HEK293T (cell line): Measurements from ENCODE around the gene CAGE1.

ENCODE experiments used
- ARNT ChIP-seq: fragments of 450-650 bp; IDR thresholded peaks from 2 replicates; pipeline ENCODE4 v1.6.1; 2017; ENCODE audit warnings: mild to moderate bottlenecking
- CTBP1 ChIP-seq: fragments of 450-650 bp; IDR thresholded peaks from 2 replicates; pipeline ENCODE4 v1.6.1; 2016; ENCODE audit warnings: borderline replicate concordance
- FOXA1 ChIP-seq: fragments of 450-650 bp; IDR thresholded peaks from 2 replicates; pipeline ENCODE4 v1.6.1; 2016; ENCODE audit warnings: mild to moderate bottlenecking
- FOXK2 ChIP-seq: fragments of 450-650 bp; IDR thresholded peaks from 2 replicates; pipeline ENCODE4 v1.6.1; 2016; ENCODE audit warnings: mild to moderate bottlenecking
- FOXM1 ChIP-seq: fragments of 450-650 bp; IDR thresholded peaks from 2 replicates; pipeline ENCODE4 v1.6.1; 2017; ENCODE audit warnings: mild to moderate bottlenecking, borderline replicate concordance
- LEF1 ChIP-seq: fragments of 450-650 bp; IDR thresholded peaks from 2 replicates; pipeline ENCODE4 v1.6.1; 2017; ENCODE audit warnings: mild to moderate bottlenecking, borderline replicate concordance
- NFRKB ChIP-seq: fragments of 450-650 bp; IDR thresholded peaks from 2 replicates; pipeline ENCODE4 v1.6.1; 2016; ENCODE audit warnings: mild to moderate bottlenecking, moderate library complexity
- SP1 ChIP-seq: fragments of 450-650 bp; IDR thresholded peaks from 2 replicates; pipeline ENCODE4 v1.6.1; 2017
- SUZ12 ChIP-seq: fragments of 450-650 bp; IDR thresholded peaks from 2 replicates; pipeline ENCODE4 v1.6.1; 2016; ENCODE audit warnings: mild to moderate bottlenecking
- TARDBP ChIP-seq: fragments of 450-650 bp; IDR thresholded peaks from 2 replicates; pipeline ENCODE4 v1.6.1; 2016
- ZNF384 ChIP-seq: fragments of 450-650 bp; IDR thresholded peaks from 2 replicates; pipeline ENCODE4 v1.6.1; 2016

DNA sequence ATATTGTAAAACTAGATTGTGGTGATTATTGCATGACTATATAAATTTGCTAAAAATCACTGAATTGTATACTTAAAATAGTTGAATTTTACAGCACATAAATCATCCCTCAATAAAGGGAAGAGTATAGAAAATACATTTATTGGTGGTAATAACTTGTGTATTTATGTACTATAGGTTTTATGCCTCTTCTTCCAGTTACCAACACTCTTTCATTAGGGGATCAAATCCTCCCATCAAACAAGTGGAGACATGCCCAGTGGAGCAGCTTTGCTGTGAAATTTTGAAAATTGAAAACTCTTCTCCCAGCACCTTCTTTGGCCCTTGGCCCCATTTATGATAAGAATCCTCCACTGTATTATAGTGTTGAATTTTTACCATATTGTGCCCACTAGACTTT lies 66.5 kb downstream of the CAGE1 start:
- no peak for TF ChIP-seq SP1
- TF ChIP-seq FOXK2, result no peak
- no peak for TF ChIP-seq SUZ12
- TF ChIP-seq CTBP1, result no peak
- no peak for TF ChIP-seq FOXA1
- TF ChIP-seq NFRKB, result no peak
- TF ChIP-seq LEF1, result no peak
- no peak for TF ChIP-seq FOXM1
- no peak for TF ChIP-seq TARDBP
- TF ChIP-seq ARNT, result no peak
- no peak for TF ChIP-seq ZNF384
